SK-N-SH (cell line): Measurements from ENCODE around the gene PMIS2.
A peak's percentile ranks its signal among the peaks of the same experiment; 100 is the strongest.

ENCODE experiments used
- FOXJ3 ChIP-seq: sonication (generic); formaldehyde crosslinking; IDR thresholded peaks from 2 replicates; pipeline ENCODE4 v1.5.1; 2020; ENCODE audit warnings: mild to moderate bottlenecking, missing genetic modification reagents
- FOXM1 ChIP-seq: IDR thresholded peaks from 2 replicates; pipeline ENCODE4 v1.4.0; 2012; ENCODE audit warnings: low read depth, mild to moderate bottlenecking
- NRF1 ChIP-seq: IDR thresholded peaks from 2 replicates; pipeline ENCODE4 v1.6.1; 2012; ENCODE audit warnings: low read depth, mild to moderate bottlenecking, low read length
- TCF12 ChIP-seq: IDR thresholded peaks from 2 replicates; pipeline ENCODE4 v1.4.0; 2012
- TF ChIP-seq, protein P1 (sequence below): IDR thresholded peaks from 2 replicates; pipeline ENCODE4 v1.4.0; 2012; ENCODE audit warnings: low read depth, borderline replicate concordance
- TF ChIP-seq, protein P2 (sequence below): IDR thresholded peaks from 2 replicates; pipeline ENCODE4 v1.4.0; 2012; ENCODE audit warnings: low read depth
- TF ChIP-seq, protein P3 (sequence below): fragments of 200-600 bp; sonication (generic); IDR thresholded peaks from 2 replicates; pipeline ENCODE4 v1.6.1; 2017; ENCODE audit warnings: antibody characterized with exemption, mild to moderate bottlenecking, moderate library complexity

DNA sequence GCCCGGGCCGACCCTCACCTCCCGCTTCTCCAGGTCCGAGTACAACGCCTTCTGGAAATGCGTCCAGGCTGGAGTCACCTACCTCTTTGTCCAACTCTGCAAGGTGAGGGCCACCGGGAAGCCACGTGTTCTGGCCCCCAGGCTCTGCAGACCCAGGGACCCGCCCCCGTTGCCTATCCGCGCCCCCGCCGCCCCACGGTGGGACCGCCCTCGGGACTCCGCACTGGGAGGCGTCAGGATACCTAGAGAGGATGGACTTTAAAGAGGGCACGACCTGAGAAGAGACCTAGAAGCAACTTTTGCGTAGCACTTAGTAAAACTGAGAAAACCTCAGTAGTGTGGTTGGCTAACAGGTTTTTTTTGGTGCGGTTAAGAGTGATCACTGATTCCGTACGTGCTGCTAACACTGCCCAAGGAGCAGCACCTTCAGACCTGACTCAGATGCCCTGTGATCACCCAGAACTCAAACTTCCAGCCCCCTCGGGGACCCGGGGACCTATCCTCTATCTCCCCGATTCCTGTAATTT, 40.1 kb upstream of the PMIS2 start:
- TF ChIP-seq NRF1 (no peak), FOXM1 (no peak), TCF12 (no peak), FOXJ3 (CRISPR knock-in tag) (no peak)
- TF ChIP-seq, protein P1, sequence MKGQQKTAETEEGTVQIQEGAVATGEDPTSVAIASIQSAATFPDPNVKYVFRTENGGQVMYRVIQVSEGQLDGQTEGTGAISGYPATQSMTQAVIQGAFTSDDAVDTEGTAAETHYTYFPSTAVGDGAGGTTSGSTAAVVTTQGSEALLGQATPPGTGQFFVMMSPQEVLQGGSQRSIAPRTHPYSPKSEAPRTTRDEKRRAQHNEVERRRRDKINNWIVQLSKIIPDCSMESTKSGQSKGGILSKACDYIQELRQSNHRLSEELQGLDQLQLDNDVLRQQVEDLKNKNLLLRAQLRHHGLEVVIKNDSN: no peak; the same call in 1 of the 2 replicates
- TF ChIP-seq, protein P2, sequence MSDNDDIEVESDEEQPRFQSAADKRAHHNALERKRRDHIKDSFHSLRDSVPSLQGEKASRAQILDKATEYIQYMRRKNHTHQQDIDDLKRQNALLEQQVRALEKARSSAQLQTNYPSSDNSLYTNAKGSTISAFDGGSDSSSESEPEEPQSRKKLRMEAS: peak; percentile 28
- TF ChIP-seq, protein P3, sequence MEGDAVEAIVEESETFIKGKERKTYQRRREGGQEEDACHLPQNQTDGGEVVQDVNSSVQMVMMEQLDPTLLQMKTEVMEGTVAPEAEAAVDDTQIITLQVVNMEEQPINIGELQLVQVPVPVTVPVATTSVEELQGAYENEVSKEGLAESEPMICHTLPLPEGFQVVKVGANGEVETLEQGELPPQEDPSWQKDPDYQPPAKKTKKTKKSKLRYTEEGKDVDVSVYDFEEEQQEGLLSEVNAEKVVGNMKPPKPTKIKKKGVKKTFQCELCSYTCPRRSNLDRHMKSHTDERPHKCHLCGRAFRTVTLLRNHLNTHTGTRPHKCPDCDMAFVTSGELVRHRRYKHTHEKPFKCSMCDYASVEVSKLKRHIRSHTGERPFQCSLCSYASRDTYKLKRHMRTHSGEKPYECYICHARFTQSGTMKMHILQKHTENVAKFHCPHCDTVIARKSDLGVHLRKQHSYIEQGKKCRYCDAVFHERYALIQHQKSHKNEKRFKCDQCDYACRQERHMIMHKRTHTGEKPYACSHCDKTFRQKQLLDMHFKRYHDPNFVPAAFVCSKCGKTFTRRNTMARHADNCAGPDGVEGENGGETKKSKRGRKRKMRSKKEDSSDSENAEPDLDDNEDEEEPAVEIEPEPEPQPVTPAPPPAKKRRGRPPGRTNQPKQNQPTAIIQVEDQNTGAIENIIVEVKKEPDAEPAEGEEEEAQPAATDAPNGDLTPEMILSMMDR: no peak
